Neural crest cell (in vitro differentiated cells): ENCODE data around the gene ACAN. TPM values are rescaled to one million over a fixed set of nuclear protein-coding genes. Genes with fewer than 3 reads are reported as not detected.
A peak's percentile ranks its signal among the peaks of the same experiment; 100 is the strongest.
"Not testable (repeated sequence)": the region's sequence is repeated elsewhere in the genome, so short reads cannot be mapped to it uniquely, and the experiment has no call there.

Source experiments
- DNase-seq: peaks from one replicate; pipeline ENCODE4 v3.0.0; 2021; ENCODE audit warnings: low read depth, mixed read lengths, low spot score
- H3K27ac Mint-ChIP-seq: one replicate; pipeline ENCODE4 v1.8.0; 2021; ENCODE audit warnings: mild to moderate bottlenecking, mixed read lengths; ENCODE audit not compliant: unreplicated experiment
- H3K27me3 Mint-ChIP-seq: 2 replicates; pipeline ENCODE4 v1.8.0; 2021; ENCODE audit warnings: low read depth, mild to moderate bottlenecking, mixed read lengths
- H3K36me3 Mint-ChIP-seq: 2 replicates; pipeline ENCODE4 v1.8.0; 2021; ENCODE audit warnings: low read depth, mild to moderate bottlenecking, mixed read lengths
- H3K4me1 Mint-ChIP-seq: 2 replicates; pipeline ENCODE4 v1.8.0; 2021; ENCODE audit warnings: mixed read lengths
- H3K4me3 Mint-ChIP-seq: one replicate; pipeline ENCODE4 v1.8.0; 2021; ENCODE audit warnings: mild to moderate bottlenecking, mixed read lengths
- H3K9me3 Mint-ChIP-seq: 2 replicates; pipeline ENCODE4 v1.8.0; 2021; ENCODE audit warnings: mixed read lengths
- CTCF ChIP-seq: fragments of 200-600 bp; sonication (generic); conservative IDR thresholded peaks from 2 replicates; pipeline ENCODE4 v1.5.0; 2021; ENCODE audit warnings: antibody characterized with exemption, mild to moderate bottlenecking
- total RNA-seq: library from RNA; stranded (reverse); gene quantifications from 2 replicates; pipeline ENCODE4 v1.2.1, GENCODE V29; 2021

Gene ACAN
- total RNA-seq, 1 donor from 2014 or later = 0.54 TPM

GRCh38 chr15:88915354-88915753, 112.1 kb downstream of the ACAN start:
- TF ChIP-seq CTCF = no peak
- Mint-ChIP-seq H3K27me3 (no peaks in the 10 kb centered on the region), H3K4me3 (no peak overlapping the region), H3K4me1 (peaks cover 24% of the 10 kb centered on the region), H3K27ac (no peak overlapping the region), H3K36me3 (peaks cover 3% of the 10 kb centered on the region), H3K9me3 (no peaks in the 10 kb centered on the region)
- no peak for DNase-seq

GRCh38 chr15:88917760-88918159, 114.5 kb downstream of the ACAN start:
- Mint-ChIP-seq H3K4me1 (peaks cover 8% of the 10 kb centered on the region), H3K4me3 (peak overlapping the region; percentile 8), H3K9me3 (no peaks in the 10 kb centered on the region), H3K27me3 (no peaks in the 10 kb centered on the region), H3K36me3 (no peaks in the 10 kb centered on the region), H3K27ac (no peak overlapping the region)
- DNase-seq = no peak
- no peak for TF ChIP-seq CTCF

GRCh38 chr15:88918738-88919137, 115.5 kb downstream of the ACAN start:
- no peak overlapping the region for H3K27ac Mint-ChIP-seq
- no peak overlapping the region for H3K4me3 Mint-ChIP-seq
- H3K4me1 Mint-ChIP-seq = peaks cover 3% of the 10 kb centered on the region
- no peaks in the 10 kb centered on the region for H3K9me3 Mint-ChIP-seq
- H3K36me3 Mint-ChIP-seq = no peaks in the 10 kb centered on the region
- H3K27me3 Mint-ChIP-seq = no peaks in the 10 kb centered on the region
- TF ChIP-seq CTCF = no peak
- no peak for DNase-seq

GRCh38 chr15:88920186-88920891, 117.1 kb downstream of the ACAN start:
- no peak for DNase-seq
- Mint-ChIP-seq H3K27me3 (no peaks in the 10 kb centered on the region), H3K4me3 (no peak overlapping the region), H3K27ac (no peak overlapping the region), H3K9me3 (peaks cover 3% of the 10 kb centered on the region), H3K36me3 (no peaks in the 10 kb centered on the region), H3K4me1 (no peaks in the 10 kb centered on the region)
- no peak for TF ChIP-seq CTCF

- H3K4me1 Mint-ChIP-seq, H3K36me3 Mint-ChIP-seq, DNase-seq, H3K27me3 Mint-ChIP-seq, H3K4me3 Mint-ChIP-seq, H3K9me3 Mint-ChIP-seq, H3K27ac Mint-ChIP-seq: not testable (repeated sequence)
Observed at GRCh38 chr15:88920892-88921435, 117.7 kb downstream of the ACAN start.

Other genes starting within 250 kb of the ACAN start
- gene AEN, start 182.1 kb upstream of the ACAN start, total RNA-seq = 45.7 and 47.9 TPM in 2 replicates
- 1.1 and 1.5 TPM in 2 replicates for gene ISG20, start 164.4 kb upstream of the ACAN start, total RNA-seq
- gene HAPLN3, start 92.1 kb downstream of the ACAN start, total RNA-seq = 2.4 and 2.9 TPM in 2 replicates
- gene MFGE8, start 109.9 kb downstream of the ACAN start, total RNA-seq = 104 and 113 TPM in 2 replicates